Right cardiac atrium (tissue), 5 donors: ENCODE results near the gene FGF12. TPM values are rescaled to one million over a fixed set of nuclear protein-coding genes. Genes with fewer than 3 reads are reported as not detected.
"Not testable (repeated sequence)": the region's sequence is repeated elsewhere in the genome, so short reads cannot be mapped to it uniquely, and the experiment has no call there.

Experiments used
- ATAC-seq, 2 donors: fragments of 200-7000 bp; cut with Tn5 transposase; one replicate each; pipeline versions ENCODE4 v1.8.0 to v1.9.1; 2020; ENCODE audit warnings: moderate library complexity in 2 of 2, mild to moderate bottlenecking in 1 of 2
- DNase-seq, 3 donors: peaks; one replicate each; pipeline ENCODE4 v3.0.0-alpha.2; 2020
- H3K27ac ChIP-seq: one replicate; pipeline ENCODE4 v1.5.1; 2013; ENCODE audit warnings: mild to moderate bottlenecking, low read length, control low read depth, moderate library complexity
- H3K27me3 ChIP-seq: one replicate; pipeline ENCODE4 v1.6.1; 2013; ENCODE audit not compliant: control insufficient read depth, insufficient read depth
- H3K4me1 ChIP-seq: one replicate; pipeline ENCODE4 v1.6.1; 2013; ENCODE audit warnings: low read length; ENCODE audit not compliant: control insufficient read depth, insufficient read depth
- H3K4me3 ChIP-seq: one replicate; pipeline ENCODE4 v1.5.1; 2013; ENCODE audit warnings: low read length, control low read depth
- H3K9me3 ChIP-seq: one replicate; pipeline ENCODE4 v1.6.1; 2013; ENCODE audit warnings: low read length; ENCODE audit not compliant: control insufficient read depth
- WGBS: extraction: QIAGEN DNeasy Blood & Tissue Kit; methylation state at CpG from one replicate; pipeline ENCODE4 v1.1.7; 2013; 5-methylcytosine and 5-hydroxymethylcytosine counted together
- intact Hi-C, 4 donors: fragments of 100-400 bp; cut with DNase I; formaldehyde crosslinking; loops; one replicate each; pipeline versions ENCODE4 v1.11.0 to v1.14.0; 2022 to 2023
- polyA plus RNA-seq: library from polyadenylated mRNA; stranded (reverse); fragments of 200-250 nt; gene quantifications from one replicate; pipeline ENCODE4 v1.2.3, GENCODE V29; 2013
- total RNA-seq, 4 donors: library from RNA; stranded (reverse); fragmentation: NEBNext Ultra II Directional; extraction: Animal tissue kit (Norgen Biotek cat#: 25700); gene quantifications; one replicate each; pipeline ENCODE4 v1.2.1, GENCODE V29; 2021
- donor health status: healthy with polysubstance abuse.
- donor health status: DM: no; HTN: yes; CAD: no.
- donor health status: DM: no; HTN: no; CAD: no.
- donor health status: DM: no; HTN: yes; CAD: no; lungs with severe emphysema.
- donor health status: DM: yes; HTN: yes; CAD: no.

The FGF12 gene
- total and polyA plus RNA-seq, 5 donors: 230 to 354 (median 332) TPM

- DNase-seq (no peak), ATAC-seq (no peak)
- Histone ChIP-seq H3K27ac (peak overlapping the region; percentile 75), H3K4me3 (no peak overlapping the region), H3K9me3 (no peaks in the 10 kb centered on the region), H3K27me3 (no peaks in the 10 kb centered on the region), H3K4me1 (peaks cover 2% of the 10 kb centered on the region)
- intact Hi-C loops: no loop called here
- 72% methylated on average over 2 of the region's 2 CpGs for WGBS
Measured at GRCh38 chr3:192597913-192598312, 129.4 kb downstream of the FGF12 start.

- WGBS: 40% methylated on average over 2 of the region's 2 CpGs
- Histone ChIP-seq H3K4me3 (no peak overlapping the region), H3K27me3 (no peaks in the 10 kb centered on the region), H3K27ac (peak overlapping the region; percentile 75), H3K9me3 (no peaks in the 10 kb centered on the region), H3K4me1 (peaks cover 2% of the 10 kb centered on the region)
- intact Hi-C loops: no loop called here
- DNase-seq: no peak
- ATAC-seq: no peak
Measured at GRCh38 chr3:192597506-192597905, 129.8 kb downstream of the FGF12 start.

GRCh38 chr3:192578729-192579128 lies 148.6 kb downstream of the FGF12 start:
- H3K27ac ChIP-seq: no peak overlapping the region
- WGBS: 95% methylated on average over 3 of the region's 3 CpGs
- no peaks in the 10 kb centered on the region for H3K27me3 ChIP-seq
- no peaks in the 10 kb centered on the region for H3K4me1 ChIP-seq
- no peak overlapping the region for H3K4me3 ChIP-seq
- no peak for ATAC-seq
- DNase-seq: no peak
- intact Hi-C loops: loop anchor here in 1 of 4 donors (10.0 kb wide), 1 partner anchor 56 kb away; no protein-coding TSS in a partner anchor
- H3K9me3 ChIP-seq: no peaks in the 10 kb centered on the region

GRCh38 chr3:192577811-192578210 lies 149.5 kb downstream of the FGF12 start:
- Histone ChIP-seq H3K4me3 (no peak overlapping the region), H3K9me3 (no peaks in the 10 kb centered on the region), H3K27ac (no peak overlapping the region), H3K27me3 (no peaks in the 10 kb centered on the region), H3K4me1 (no peaks in the 10 kb centered on the region)
- ATAC-seq: peak in 1 of 2 donors; percentile 44
- no peak for DNase-seq
- 41% methylated on average over 2 of the region's 2 CpGs for WGBS
- intact Hi-C loops: loop anchor here in 1 of 4 donors (10.0 kb wide), 1 partner anchor 57 kb away; no protein-coding TSS in a partner anchor

- peak in 1 of 2 donors; percentile 60 for ATAC-seq
- Histone ChIP-seq H3K27ac (no peak overlapping the region), H3K9me3 (no peaks in the 10 kb centered on the region), H3K27me3 (no peaks in the 10 kb centered on the region), H3K4me1 (no peaks in the 10 kb centered on the region), H3K4me3 (no peak overlapping the region)
- DNase-seq: no peak
- intact Hi-C loops: loop anchor here in 1 of 4 donors (10.0 kb wide), 1 partner anchor 58 kb away; no protein-coding TSS in a partner anchor
- WGBS: 32% methylated on average over 1 of the region's 1 CpG
Measured at GRCh38 chr3:192577271-192577670, 150.1 kb downstream of the FGF12 start.

GRCh38 chr3:192576704-192577103 lies 150.6 kb downstream of the FGF12 start:
- not testable (repeated sequence) for H3K4me3 ChIP-seq, H3K27ac ChIP-seq, H3K4me1 ChIP-seq, H3K9me3 ChIP-seq, ATAC-seq, DNase-seq, H3K27me3 ChIP-seq
- intact Hi-C loops: loop anchor here in 1 of 4 donors (10.0 kb wide), 1 partner anchor 58 kb away; no protein-coding TSS in a partner anchor
- 95% methylated on average over 5 of the region's 5 CpGs for WGBS

GRCh38 chr3:192575879-192576506 lies 151.3 kb downstream of the FGF12 start:
- intact Hi-C loops: loop anchor here in 1 of 4 donors (10.0 kb wide), 1 partner anchor 59 kb away; no protein-coding TSS in a partner anchor
- Histone ChIP-seq H3K27me3 (no peaks in the 10 kb centered on the region), H3K4me3 (no peak overlapping the region), H3K9me3 (no peaks in the 10 kb centered on the region), H3K27ac (no peak overlapping the region), H3K4me1 (peaks cover 3% of the 10 kb centered on the region)
- ATAC-seq: no peak
- 63% methylated on average over 3 of the region's 3 CpGs for WGBS
- DNase-seq: no peak

GRCh38 chr3:192573240-192573639 lies 154.1 kb downstream of the FGF12 start:
- peaks cover 3% of the 10 kb centered on the region for H3K4me1 ChIP-seq
- no peak for ATAC-seq
- H3K9me3 ChIP-seq: no peaks in the 10 kb centered on the region
- no peak for DNase-seq
- H3K4me3 ChIP-seq: no peak overlapping the region
- 80% methylated on average over 2 of the region's 2 CpGs for WGBS
- no peaks in the 10 kb centered on the region for H3K27me3 ChIP-seq
- intact Hi-C loops: loop anchor here in 1 of 4 donors (10.0 kb wide), 1 partner anchor 62 kb away; no protein-coding TSS in a partner anchor
- no peak overlapping the region for H3K27ac ChIP-seq

GRCh38 chr3:192570821-192571791 lies 156.2 kb downstream of the FGF12 start:
- ATAC-seq: peak; percentile 86 to 88
- H3K27me3 ChIP-seq: no peaks in the 10 kb centered on the region
- peak overlapping the region; percentile 98 for H3K27ac ChIP-seq
- H3K4me3 ChIP-seq: peak overlapping the region; percentile 46
- no peaks in the 10 kb centered on the region for H3K9me3 ChIP-seq
- peak; percentile 73 to 89 (median 86) for DNase-seq
- intact Hi-C loops: loop anchor here in 1 of 4 donors (10.0 kb wide), 1 partner anchor 64 kb away; no protein-coding TSS in a partner anchor
- H3K4me1 ChIP-seq: peaks cover 3% of the 10 kb centered on the region
- 25% methylated on average over 30 of the region's 30 CpGs for WGBS

- ATAC-seq (peak in 1 of 2 donors; percentile 11), DNase-seq (no peak)
- Histone ChIP-seq H3K4me3 (no peak overlapping the region), H3K27ac (no peak overlapping the region), H3K9me3 (no peaks in the 10 kb centered on the region), H3K27me3 (no peaks in the 10 kb centered on the region), H3K4me1 (peaks cover 3% of the 10 kb centered on the region)
- intact Hi-C loops: loop anchor here in 1 of 4 donors (10.0 kb wide), 1 partner anchor 64 kb away; no protein-coding TSS in a partner anchor
Measured at GRCh38 chr3:192570315-192570714, 157.0 kb downstream of the FGF12 start.
